ENCODE results near the gene P2RX4. TPM values are rescaled to one million over a fixed set of nuclear protein-coding genes. Genes with fewer than 3 reads are reported as not detected.

P2RX4 gene
- total RNA-seq, 1 donor: 9.1 TPM

- peak; percentile 27 for DNase-seq (ENCODE audit: low read depth)
- TF ChIP-seq, protein P1, sequence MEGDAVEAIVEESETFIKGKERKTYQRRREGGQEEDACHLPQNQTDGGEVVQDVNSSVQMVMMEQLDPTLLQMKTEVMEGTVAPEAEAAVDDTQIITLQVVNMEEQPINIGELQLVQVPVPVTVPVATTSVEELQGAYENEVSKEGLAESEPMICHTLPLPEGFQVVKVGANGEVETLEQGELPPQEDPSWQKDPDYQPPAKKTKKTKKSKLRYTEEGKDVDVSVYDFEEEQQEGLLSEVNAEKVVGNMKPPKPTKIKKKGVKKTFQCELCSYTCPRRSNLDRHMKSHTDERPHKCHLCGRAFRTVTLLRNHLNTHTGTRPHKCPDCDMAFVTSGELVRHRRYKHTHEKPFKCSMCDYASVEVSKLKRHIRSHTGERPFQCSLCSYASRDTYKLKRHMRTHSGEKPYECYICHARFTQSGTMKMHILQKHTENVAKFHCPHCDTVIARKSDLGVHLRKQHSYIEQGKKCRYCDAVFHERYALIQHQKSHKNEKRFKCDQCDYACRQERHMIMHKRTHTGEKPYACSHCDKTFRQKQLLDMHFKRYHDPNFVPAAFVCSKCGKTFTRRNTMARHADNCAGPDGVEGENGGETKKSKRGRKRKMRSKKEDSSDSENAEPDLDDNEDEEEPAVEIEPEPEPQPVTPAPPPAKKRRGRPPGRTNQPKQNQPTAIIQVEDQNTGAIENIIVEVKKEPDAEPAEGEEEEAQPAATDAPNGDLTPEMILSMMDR (IDR thresholded peaks at IDR 0.05; ENCODE audit: insufficient read depth, low read length): no peak
- no peak overlapping the region for H3K4me3 ChIP-seq (ENCODE audit: low read depth, low read length)
Measured at GRCh38 chr12:121240484-121241101, 30.7 kb downstream of the P2RX4 start.

GRCh38 chr12:121241156-121241970 lies 31.4 kb downstream of the P2RX4 start:
- DNase-seq (ENCODE audit: low read depth): no peak
- TF ChIP-seq, protein P1 (IDR thresholded peaks at IDR 0.05; ENCODE audit: insufficient read depth, low read length): no peak

DNA sequence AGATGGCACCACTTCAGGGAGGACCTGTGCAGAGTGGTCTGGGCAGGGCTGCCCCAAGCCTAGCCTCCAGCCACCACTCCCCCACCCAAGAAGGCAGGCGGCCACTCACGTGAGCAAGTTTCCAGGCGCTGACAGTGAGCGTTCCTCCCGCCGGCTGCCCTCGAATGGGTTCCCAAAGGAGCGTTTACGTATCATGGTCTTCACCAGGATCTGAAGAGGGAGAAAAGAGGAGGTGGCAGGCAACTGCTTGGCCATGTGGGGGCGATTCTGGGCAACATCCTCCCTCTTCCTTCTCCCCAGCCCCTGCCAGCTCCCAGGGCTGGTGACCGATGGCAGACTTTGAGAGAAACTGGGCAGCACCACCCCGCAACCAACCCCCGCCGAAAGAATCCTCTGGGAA lies 35.1 kb downstream of the P2RX4 start:
- TF ChIP-seq, protein P1 (IDR thresholded peaks at IDR 0.05; ENCODE audit: insufficient read depth, low read length): no peak
- H3K4me3 ChIP-seq (ENCODE audit: low read depth, low read length): no peak overlapping the region
- DNase-seq (ENCODE audit: low read depth): no peak

More at GRCh38 chr12:121241156-121241970, 31.4 kb downstream of the P2RX4 start:
- H3K4me3 ChIP-seq (ENCODE audit: low read depth, low read length): no peak overlapping the region

DNA sequence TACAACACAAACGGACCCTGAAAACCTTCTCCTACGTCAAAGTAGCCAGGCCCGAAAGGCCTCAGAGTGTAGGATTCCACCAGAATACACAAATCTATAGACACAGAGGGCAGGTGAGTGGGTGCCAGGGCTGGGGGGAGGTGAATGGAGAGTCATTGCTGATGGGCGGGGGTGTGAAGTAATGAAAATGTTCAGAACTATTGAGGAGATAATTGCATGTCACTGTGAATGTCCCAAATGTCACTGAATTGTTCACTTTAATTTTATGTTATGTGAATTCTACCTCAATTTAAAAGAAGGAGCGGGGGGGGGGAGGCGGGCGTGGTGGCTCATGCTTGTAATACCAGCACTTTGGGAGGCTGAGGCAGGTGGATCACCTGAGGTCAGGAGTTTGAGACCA lies 36.0 kb downstream of the P2RX4 start:
- DNase-seq (ENCODE audit: low read depth): no peak
- no peak overlapping the region for H3K4me3 ChIP-seq (ENCODE audit: low read depth, low read length)
- TF ChIP-seq, protein P1 (IDR thresholded peaks at IDR 0.05; ENCODE audit: insufficient read depth, low read length): no peak

- no peak for DNase-seq (ENCODE audit: low read depth)
- TF ChIP-seq, protein P1 (IDR thresholded peaks at IDR 0.05; ENCODE audit: insufficient read depth, low read length): no peak
- no peak overlapping the region for H3K4me3 ChIP-seq (ENCODE audit: low read depth, low read length)
Measured at GRCh38 chr12:121246893-121247557, 37.1 kb downstream of the P2RX4 start.

- no peak overlapping the region for H3K4me3 ChIP-seq (ENCODE audit: low read depth, low read length)
- no peak for DNase-seq (ENCODE audit: low read depth)
- TF ChIP-seq, protein P1 (IDR thresholded peaks at IDR 0.05; ENCODE audit: insufficient read depth, low read length): no peak
Measured at GRCh38 chr12:121248622-121249021, 38.7 kb downstream of the P2RX4 start.
